OCI-LY1 (cell line): ENCODE data around the gene MPHOSPH8.

ENCODE experiments used
- H2AFZ ChIP-seq: fragments of 200-600 bp; sonication (generic), shearing (Covaris generic); 2 replicates; pipeline ENCODE4 v1.6.0; 2014; ENCODE audit warnings: antibody characterized with exemption, mild to moderate bottlenecking, low read length
- H3F3A ChIP-seq: fragments of 200-600 bp; sonication (generic), shearing (Covaris generic); 2 replicates; pipeline ENCODE4 v1.6.0; 2014; ENCODE audit warnings: mild to moderate bottlenecking, antibody characterized with exemption, low read length, moderate library complexity; ENCODE audit not compliant: insufficient read depth
- H3K27ac ChIP-seq: fragments of 200-600 bp; sonication (generic); 2 replicates; pipeline ENCODE4 v1.5.1; 2014; ENCODE audit warnings: low read length, mixed run types, mild to moderate bottlenecking, low read depth; ENCODE audit not compliant: poor library complexity, severe bottlenecking
- H3K27me3 ChIP-seq: fragments of 200-600 bp; sonication (generic); 2 replicates; pipeline ENCODE4 v1.6.0; 2014; ENCODE audit warnings: antibody characterized with exemption, mild to moderate bottlenecking, low read length, moderate library complexity; ENCODE audit not compliant: insufficient read depth
- H3K36me3 ChIP-seq: fragments of 200-600 bp; sonication (generic); 2 replicates; pipeline ENCODE4 v1.6.1; 2014; ENCODE audit warnings: mild to moderate bottlenecking, antibody characterized with exemption, low read length, moderate library complexity, mixed read lengths; ENCODE audit not compliant: insufficient read depth
- H3K4me1 ChIP-seq: fragments of 200-600 bp; sonication (generic); 2 replicates; pipeline ENCODE4 v1.5.1; 2014; ENCODE audit warnings: mild to moderate bottlenecking, low read length, moderate library complexity; ENCODE audit not compliant: insufficient read depth, severe bottlenecking
- H3K4me2 ChIP-seq: fragments of 200-600 bp; sonication (generic), shearing (Covaris generic); 2 replicates; pipeline ENCODE4 v1.6.1; 2014; ENCODE audit warnings: low read length
- H3K4me3 ChIP-seq: fragments of 200-600 bp; sonication (generic); 2 replicates; pipeline ENCODE4 v1.5.1; 2014; ENCODE audit warnings: low read length, low read depth, mild to moderate bottlenecking, mixed read lengths; ENCODE audit not compliant: poor library complexity, severe bottlenecking
- H3K79me2 ChIP-seq: fragments of 200-600 bp; shearing (Covaris generic); 2 replicates; pipeline ENCODE4 v1.6.1; 2016; ENCODE audit warnings: mixed run types, low read length, mixed read lengths; ENCODE audit not compliant: insufficient read depth
- H3K9ac ChIP-seq: fragments of 200-600 bp; sonication (generic), shearing (Covaris generic); 2 replicates; pipeline ENCODE4 v1.6.1; 2014; ENCODE audit warnings: mild to moderate bottlenecking, low read length, mixed read lengths
- H3K9me2 ChIP-seq: fragments of 200-600 bp; sonication (generic), shearing (Covaris generic); 2 replicates; pipeline ENCODE4 v1.6.1; 2014; ENCODE audit warnings: low read depth, mild to moderate bottlenecking, low read length, mixed read lengths
- H3K9me3 ChIP-seq: fragments of 200-600 bp; shearing (Covaris generic); 2 replicates; pipeline ENCODE4 v1.6.1; 2014; ENCODE audit warnings: low read length, mixed read lengths
- H4K20me1 ChIP-seq: fragments of 200-600 bp; sonication (generic), shearing (Covaris generic); 2 replicates; pipeline ENCODE4 v1.6.0; 2016; ENCODE audit warnings: mild to moderate bottlenecking, low read length; ENCODE audit not compliant: insufficient read depth
- EZH2 ChIP-seq: fragments of 200-600 bp; sonication (generic), shearing (Covaris generic); IDR thresholded peaks from 2 replicates; pipeline ENCODE4 v1.8.0; 2017; ENCODE audit warnings: borderline replicate concordance, mixed run types, mild to moderate bottlenecking, antibody characterized with exemption, low read length, moderate library complexity, mixed read lengths
- TF ChIP-seq, protein P1 (sequence below): fragments of 200-600 bp; sonication (generic), shearing (Covaris generic); IDR thresholded peaks from 2 replicates; pipeline ENCODE4 v1.5.1; 2017; ENCODE audit warnings: mild to moderate bottlenecking, antibody characterized with exemption, low read length, moderate library complexity, mixed read lengths

MPHOSPH8 gene

DNA sequence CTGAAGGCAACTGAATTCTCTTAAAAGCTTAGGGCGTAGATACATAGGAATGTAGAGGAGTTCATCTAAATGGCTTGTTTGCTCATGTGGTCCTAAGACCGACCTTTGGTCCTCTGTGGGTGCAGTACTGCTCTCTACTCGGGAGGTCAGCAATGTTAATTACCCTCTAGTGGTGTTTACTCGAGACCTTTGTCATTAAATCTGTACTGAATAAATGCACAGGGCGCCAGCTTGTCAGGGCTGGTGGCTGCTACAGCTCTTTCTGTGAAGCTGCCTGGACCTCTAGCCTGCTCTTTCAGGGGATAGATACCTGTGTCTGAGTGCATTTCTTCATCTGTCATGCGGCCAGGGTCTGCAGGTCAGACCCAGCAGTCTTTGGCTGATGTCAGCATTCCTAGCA is 29.2 kb upstream of the MPHOSPH8 start:
- H3K4me1 ChIP-seq, result peaks cover 13% of the 10 kb centered on the region
- no peak overlapping the region for H3K27ac ChIP-seq
- H3K9me3 ChIP-seq, result 0 out of 2 replicates have a peak, but pooled peaks cover 6% of the 10 kb centered on the region
- H3K4me2 ChIP-seq, result no peak overlapping the region
- no peaks in the 10 kb centered on the region for H3F3A ChIP-seq
- no peaks in the 10 kb centered on the region for H3K79me2 ChIP-seq
- no peak overlapping the region for H2AFZ ChIP-seq
- no peaks in the 10 kb centered on the region for H3K9me2 ChIP-seq
- no peak for TF ChIP-seq EZH2
- TF ChIP-seq, protein P1, sequence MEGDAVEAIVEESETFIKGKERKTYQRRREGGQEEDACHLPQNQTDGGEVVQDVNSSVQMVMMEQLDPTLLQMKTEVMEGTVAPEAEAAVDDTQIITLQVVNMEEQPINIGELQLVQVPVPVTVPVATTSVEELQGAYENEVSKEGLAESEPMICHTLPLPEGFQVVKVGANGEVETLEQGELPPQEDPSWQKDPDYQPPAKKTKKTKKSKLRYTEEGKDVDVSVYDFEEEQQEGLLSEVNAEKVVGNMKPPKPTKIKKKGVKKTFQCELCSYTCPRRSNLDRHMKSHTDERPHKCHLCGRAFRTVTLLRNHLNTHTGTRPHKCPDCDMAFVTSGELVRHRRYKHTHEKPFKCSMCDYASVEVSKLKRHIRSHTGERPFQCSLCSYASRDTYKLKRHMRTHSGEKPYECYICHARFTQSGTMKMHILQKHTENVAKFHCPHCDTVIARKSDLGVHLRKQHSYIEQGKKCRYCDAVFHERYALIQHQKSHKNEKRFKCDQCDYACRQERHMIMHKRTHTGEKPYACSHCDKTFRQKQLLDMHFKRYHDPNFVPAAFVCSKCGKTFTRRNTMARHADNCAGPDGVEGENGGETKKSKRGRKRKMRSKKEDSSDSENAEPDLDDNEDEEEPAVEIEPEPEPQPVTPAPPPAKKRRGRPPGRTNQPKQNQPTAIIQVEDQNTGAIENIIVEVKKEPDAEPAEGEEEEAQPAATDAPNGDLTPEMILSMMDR, result no peak
- peaks cover 8% of the 10 kb centered on the region; the same call in 1 of the 2 replicates for H3K36me3 ChIP-seq
- H3K9ac ChIP-seq, result no peak overlapping the region
- no peak overlapping the region for H3K4me3 ChIP-seq
- no peaks in the 10 kb centered on the region for H4K20me1 ChIP-seq
- H3K27me3 ChIP-seq, result no peaks in the 10 kb centered on the region; the same call in 1 of the 2 replicates

DNA sequence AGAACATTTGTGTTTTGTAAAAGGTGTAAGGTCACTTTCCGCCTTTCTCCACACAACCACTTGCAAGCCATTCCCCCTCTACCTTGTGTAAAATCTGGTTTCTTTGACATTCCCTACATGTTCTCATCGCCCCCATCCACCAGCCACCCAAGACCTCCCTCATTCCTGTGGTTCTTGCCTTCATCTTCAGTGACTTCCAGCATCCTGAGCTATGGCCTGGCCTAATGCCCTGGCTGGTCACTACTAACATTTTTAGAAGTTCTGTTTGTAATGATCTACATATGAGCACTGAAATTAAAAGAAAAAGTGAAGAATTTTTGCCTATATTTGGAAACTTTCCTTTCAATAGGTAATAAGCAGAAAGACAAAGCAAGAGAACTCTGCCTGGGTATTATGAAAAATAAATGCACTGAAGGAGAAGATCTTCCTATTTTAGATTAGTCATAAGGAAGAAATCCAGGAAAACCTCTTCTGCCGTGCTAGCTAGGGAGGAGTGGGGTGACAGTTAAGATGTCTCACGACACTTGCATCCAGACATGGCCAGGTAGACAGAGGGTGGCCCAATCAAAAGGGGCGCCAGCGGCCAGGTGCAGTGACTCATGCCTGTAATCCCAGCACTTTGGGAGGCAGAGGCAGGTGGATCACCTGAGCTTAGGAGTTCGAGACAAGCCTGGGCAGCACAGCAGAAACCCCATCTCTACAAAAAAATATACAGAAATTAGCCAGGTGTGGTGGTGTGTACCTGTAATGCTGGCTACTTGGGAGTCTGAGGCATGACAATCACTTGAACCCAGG is 28.1 kb upstream of the MPHOSPH8 start:
- Histone ChIP-seq H3K4me2 (no peak overlapping the region), H3K36me3 (peaks cover 8% of the 10 kb centered on the region; the same call in 1 of the 2 replicates), H2AFZ (no peak overlapping the region), H3K9me2 (no peaks in the 10 kb centered on the region), H3K27ac (no peak overlapping the region), H3K9me3 (0 out of 2 replicates have a peak, but pooled peaks cover 6% of the 10 kb centered on the region), H3K9ac (no peak overlapping the region), H3F3A (no peaks in the 10 kb centered on the region), H3K4me1 (peaks cover 13% of the 10 kb centered on the region), H3K79me2 (no peaks in the 10 kb centered on the region), H3K27me3 (no peaks in the 10 kb centered on the region; the same call in 1 of the 2 replicates), H3K4me3 (no peak overlapping the region), H4K20me1 (no peaks in the 10 kb centered on the region)
- TF ChIP-seq EZH2, result no peak
- TF ChIP-seq, protein P1, result no peak

DNA sequence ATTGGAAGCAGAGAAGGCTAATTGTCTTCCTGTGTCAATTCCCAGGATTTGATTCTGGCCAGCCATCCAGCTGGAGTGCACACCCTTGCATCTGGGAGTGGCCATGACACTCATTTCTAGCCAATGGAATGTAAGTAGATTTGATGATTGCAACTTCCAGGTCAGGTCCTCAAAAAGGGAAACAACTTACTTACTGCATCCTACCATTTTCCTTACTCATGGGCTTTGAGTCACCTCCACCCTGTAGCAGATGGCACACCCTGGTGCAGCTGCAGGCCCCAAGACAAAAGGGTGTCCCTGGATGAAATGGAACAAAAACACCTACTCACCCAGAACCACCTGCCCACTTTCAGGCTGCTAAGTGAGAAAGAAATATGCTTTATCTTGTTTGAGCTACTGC is 27.3 kb upstream of the MPHOSPH8 start:
- no peak overlapping the region for H3K9ac ChIP-seq
- H2AFZ ChIP-seq, result no peak overlapping the region
- H3F3A ChIP-seq, result no peaks in the 10 kb centered on the region
- no peaks in the 10 kb centered on the region for H3K9me2 ChIP-seq
- TF ChIP-seq, protein P1, result no peak
- no peak for TF ChIP-seq EZH2
- no peak overlapping the region for H3K4me3 ChIP-seq
- H3K79me2 ChIP-seq, result no peaks in the 10 kb centered on the region
- H3K9me3 ChIP-seq, result 0 out of 2 replicates have a peak, but pooled peaks cover 6% of the 10 kb centered on the region
- H3K4me2 ChIP-seq, result no peak overlapping the region
- no peaks in the 10 kb centered on the region; the same call in 1 of the 2 replicates for H3K27me3 ChIP-seq
- peaks cover 8% of the 10 kb centered on the region; the same call in 1 of the 2 replicates for H3K36me3 ChIP-seq
- H3K4me1 ChIP-seq, result peaks cover 13% of the 10 kb centered on the region
- no peak overlapping the region for H3K27ac ChIP-seq
- no peaks in the 10 kb centered on the region for H4K20me1 ChIP-seq
